H9 (cell line): ENCODE results near the gene FKTN. TPM values are rescaled to one million over a fixed set of nuclear protein-coding genes. Genes with fewer than 3 reads are reported as not detected.

Experiments
- DNase-seq: peaks from one replicate; pipeline ENCODE4 v3.0.0-alpha.2; 2017
- H2AFZ ChIP-seq: one replicate; pipeline ENCODE4 v1.6.1; 2013; ENCODE audit warnings: mild to moderate bottlenecking, low read length, control low read depth, moderate library complexity
- H2AK5ac ChIP-seq: 2 replicates; pipeline ENCODE4 v1.6.1; 2013; ENCODE audit warnings: low read length, control low read depth, mixed read lengths; ENCODE audit not compliant: insufficient read length
- H2BK120ac ChIP-seq: one replicate; pipeline ENCODE4 v1.6.1; 2013; ENCODE audit warnings: low read depth, mild to moderate bottlenecking, low read length, control low read depth, inconsistent platforms; ENCODE audit not compliant: poor library complexity, severe bottlenecking
- H2BK12ac ChIP-seq: 2 replicates; pipeline ENCODE4 v1.6.1; 2013; ENCODE audit warnings: low read length, control low read depth, mixed read lengths, low read depth; ENCODE audit not compliant: insufficient read length
- H2BK15ac ChIP-seq: 2 replicates; pipeline ENCODE4 v1.6.1; 2013; ENCODE audit warnings: low read depth, low read length, control low read depth
- H2BK20ac ChIP-seq: one replicate; pipeline ENCODE4 v1.6.1; 2013; ENCODE audit warnings: low read depth, mild to moderate bottlenecking, low read length, control low read depth, inconsistent platforms; ENCODE audit not compliant: poor library complexity, severe bottlenecking
- H2BK5ac ChIP-seq: 2 replicates; pipeline ENCODE4 v1.6.1; 2013; ENCODE audit warnings: low read length, control low read depth, mixed read lengths; ENCODE audit not compliant: insufficient read length
- H3K14ac ChIP-seq: 2 replicates; pipeline ENCODE4 v1.6.1; 2013; ENCODE audit warnings: low read length, control low read depth; ENCODE audit not compliant: insufficient read depth
- H3K18ac ChIP-seq: 2 replicates; pipeline ENCODE4 v1.6.1; 2013; ENCODE audit warnings: low read depth, mild to moderate bottlenecking, mixed read lengths, low read length, control low read depth; ENCODE audit not compliant: insufficient read length
- H3K23ac ChIP-seq: 2 replicates; pipeline ENCODE4 v1.6.1; 2013; ENCODE audit warnings: low read length, control low read depth, mixed read lengths, low read depth; ENCODE audit not compliant: insufficient read length
- H3K23me2 ChIP-seq: 2 replicates; pipeline ENCODE4 v1.6.1; 2013; ENCODE audit warnings: low read depth, mild to moderate bottlenecking, mixed read lengths, low read length, control low read depth; ENCODE audit not compliant: insufficient read length, poor library complexity, severe bottlenecking
- H3K27ac ChIP-seq: 2 replicates; pipeline ENCODE4 v1.5.1; 2013; ENCODE audit warnings: low read length, control low read depth, mixed read lengths, low read depth; ENCODE audit not compliant: insufficient read length
- H3K27me3 ChIP-seq: 2 replicates; pipeline ENCODE4 v1.6.1; 2013; ENCODE audit warnings: low read length, control low read depth, inconsistent platforms; ENCODE audit not compliant: insufficient read depth
- H3K4ac ChIP-seq: 2 replicates; pipeline ENCODE4 v1.6.1; 2013; ENCODE audit warnings: low read depth, mild to moderate bottlenecking, control low read depth, inconsistent platforms, low read length, moderate library complexity
- H3K4me1 ChIP-seq: 2 replicates; pipeline ENCODE4 v1.6.1; 2013; ENCODE audit warnings: low read length, control low read depth, inconsistent platforms; ENCODE audit not compliant: insufficient read depth
- H3K4me2 ChIP-seq: 2 replicates; pipeline ENCODE4 v1.6.1; 2013; ENCODE audit warnings: low read length, control low read depth, mixed read lengths; ENCODE audit not compliant: insufficient read length, insufficient read depth
- H3K56ac ChIP-seq: 2 replicates; pipeline ENCODE4 v1.6.1; 2013; ENCODE audit warnings: low read depth, mild to moderate bottlenecking, mixed read lengths, low read length, control low read depth; ENCODE audit not compliant: insufficient read length
- H3K79me1 ChIP-seq: 2 replicates; pipeline ENCODE4 v1.6.1; 2013; ENCODE audit warnings: low read depth, mild to moderate bottlenecking, moderate library complexity, low read length, control low read depth, inconsistent platforms; ENCODE audit not compliant: insufficient read depth, poor library complexity, severe bottlenecking
- H3K79me2 ChIP-seq: 2 replicates; pipeline ENCODE4 v1.6.1; 2013; ENCODE audit warnings: low read length, control low read depth, inconsistent platforms; ENCODE audit not compliant: insufficient read depth
- H3K9ac ChIP-seq: 2 replicates; pipeline ENCODE4 v1.6.1; 2013; ENCODE audit warnings: low read length, control low read depth, mixed read lengths; ENCODE audit not compliant: insufficient read length; ENCODE audit errors: extremely low read depth
- H3K9me3 ChIP-seq: one replicate; pipeline ENCODE4 v1.6.1; 2013; ENCODE audit warnings: low read depth, low read length, inconsistent platforms; ENCODE audit not compliant: control insufficient read depth
- H3T11ph ChIP-seq: one replicate; pipeline ENCODE4 v1.6.1; 2013; ENCODE audit warnings: mild to moderate bottlenecking, low read length, control low read depth, inconsistent platforms
- H4K20me1 ChIP-seq: one replicate; pipeline ENCODE4 v1.6.1; 2013; ENCODE audit not compliant: control insufficient read depth, insufficient read length, insufficient read depth
- H4K5ac ChIP-seq: 2 replicates; pipeline ENCODE4 v1.6.1; 2013; ENCODE audit warnings: low read depth, mild to moderate bottlenecking, mixed read lengths, low read length, control low read depth; ENCODE audit not compliant: insufficient read length
- H4K8ac ChIP-seq: replicated peaks from 2 replicates; pipeline ENCODE4 v1.6.1; 2013; ENCODE audit warnings: low read length, control low read depth, mixed read lengths, low read depth; ENCODE audit not compliant: insufficient read length
- H4K91ac ChIP-seq: 2 replicates; pipeline ENCODE4 v1.6.1; 2013; ENCODE audit warnings: low read depth, mild to moderate bottlenecking, moderate library complexity, mixed read lengths, low read length, control low read depth; ENCODE audit not compliant: insufficient read length
- H3K27ac Mint-ChIP-seq, 3 experiments: 2 replicates in 2 of 3; 3 replicates in 1 of 3; pipeline ENCODE4 v1.8.0; 2020 to 2021; ENCODE audit warnings: mixed read lengths in 3 of 3, mild to moderate bottlenecking in 1 of 3, moderate library complexity in 1 of 3
- H3K27me3 Mint-ChIP-seq: 2 replicates; pipeline ENCODE4 v1.8.0; 2021; ENCODE audit warnings: low read depth, mild to moderate bottlenecking, moderate library complexity, mixed read lengths
- H3K36me3 Mint-ChIP-seq, 3 experiments: 2 replicates in 2 of 3; 3 replicates in 1 of 3; pipeline ENCODE4 v1.8.0; 2020 to 2021; ENCODE audit warnings: low read depth in 3 of 3, mixed read lengths in 3 of 3; ENCODE audit not compliant: insufficient read depth in 1 of 3
- H3K4me1 Mint-ChIP-seq, 2 experiments: 2 replicates each; pipeline ENCODE4 v1.8.0; 2020; ENCODE audit warnings: mixed read lengths in 2 of 2
- H3K4me3 Mint-ChIP-seq, 2 experiments: 2 replicates in 1 of 2; 3 replicates in 1 of 2; pipeline ENCODE4 v1.8.0; 2020 to 2021; ENCODE audit warnings: mild to moderate bottlenecking in 2 of 2, mixed read lengths in 2 of 2, moderate library complexity in 1 of 2
- H3K9me3 Mint-ChIP-seq, 2 experiments: 2 replicates in 1 of 2; 3 replicates in 1 of 2; pipeline ENCODE4 v1.8.0; 2020; ENCODE audit warnings: mild to moderate bottlenecking in 2 of 2, mixed read lengths in 2 of 2, moderate library complexity in 1 of 2
- CTCF ChIP-seq: fragments of 200-600 bp; sonication (generic); conservative IDR thresholded peaks from 3 replicates; pipeline ENCODE4 v1.8.0; 2021; ENCODE audit warnings: antibody characterized with exemption, mild to moderate bottlenecking
- WGBS: extraction: QIAGEN DNeasy Blood & Tissue Kit; methylation state at CpG from one replicate; pipeline ENCODE4 v1.1.7; 2013; ENCODE audit warnings: missing lambda C conversion rate, low lambda C conversion rate, mixed read lengths; ENCODE audit not compliant: insufficient read length; ENCODE audit errors: extremely low coverage; 5-methylcytosine and 5-hydroxymethylcytosine counted together
- total RNA-seq: library from RNA; stranded (reverse); gene quantifications from 2 replicates; pipeline ENCODE4 v1.2.1, GENCODE V29; 2021

Gene FKTN
- total RNA-seq, 1 experiment from 2014 or later, result 14.3 TPM

GRCh38 chr9:105608721-105609598 is 51.0 kb downstream of the FKTN start:
- Histone ChIP-seq H3K79me1 (no peaks in the 10 kb centered on the region), H3K4ac (no peak overlapping the region), H3K79me2 (no peaks in the 10 kb centered on the region), H3T11ph (no peak overlapping the region), H3K9ac (no peak overlapping the region), H3K56ac (no peak overlapping the region), H3K4me2 (no peak overlapping the region), H3K23ac (no peak overlapping the region), H3K4me1 (no peaks in the 10 kb centered on the region), H3K18ac (no peak overlapping the region), H2AFZ (no peak overlapping the region), H4K91ac (no peak overlapping the region), H3K14ac (no peak overlapping the region), H4K8ac (no peak overlapping the region), H2AK5ac (no peak overlapping the region), H3K9me3 (no peaks in the 10 kb centered on the region), H4K5ac (no peak overlapping the region), H2BK15ac (no peak overlapping the region), H2BK120ac (no peak overlapping the region), H3K23me2 (no peaks in the 10 kb centered on the region), H2BK20ac (no peak overlapping the region), H4K20me1 (no peaks in the 10 kb centered on the region), H3K27me3 (no peaks in the 10 kb centered on the region), H3K27ac (no peak overlapping the region), H2BK12ac (no peak overlapping the region), H2BK5ac (no peak overlapping the region)
- Mint-ChIP-seq H3K27me3 (no peaks in the 10 kb centered on the region), H3K36me3 (peaks cover 0 to 7% (median 5%) of the 10 kb centered on the region in 3 experiments; a peak in 4 of 7 replicates), H3K4me3 (no peak overlapping the region), H3K27ac (no peak overlapping the region; a peak in 1 of 7 replicates), H3K9me3 (no peaks in the 10 kb centered on the region; a peak in 1 of 5 replicates), H3K4me1 (no peaks in the 10 kb centered on the region)
- no peak for DNase-seq
- TF ChIP-seq CTCF, result peak; percentile 76
- no CpG with 5 or more reads among the region's 6 CpGs for WGBS
